ENCODE data around the gene CNTD1.

GRCh38 chr17:42798011-42798382 lies 664 bp upstream of the CNTD1 start:
- TF ChIP-seq CTCF (IDR thresholded peaks at IDR 0.05; ENCODE audit: low read depth, low read length) (no peak), EZH2phosphoT487 (IDR thresholded peaks at IDR 0.05; ENCODE audit: low read depth) (no peak)
